K562 treated with DMSO at 1 percent for 4 hours (cell line): ENCODE data around the gene GLI1. TPM values are rescaled to one million over a fixed set of nuclear protein-coding genes. Genes with fewer than 3 reads are reported as not detected.

Source experiments
- total RNA-seq: library from RNA; unstranded; fragments of 300-600 nt; gene quantifications from 2 replicates; pipeline ENCODE4 v1.2.3, GENCODE V29; 2022; ENCODE audit not compliant: insufficient read depth

GLI1 gene
- 2.6 and 3.5 TPM in 2 replicates for total RNA-seq

DNA sequence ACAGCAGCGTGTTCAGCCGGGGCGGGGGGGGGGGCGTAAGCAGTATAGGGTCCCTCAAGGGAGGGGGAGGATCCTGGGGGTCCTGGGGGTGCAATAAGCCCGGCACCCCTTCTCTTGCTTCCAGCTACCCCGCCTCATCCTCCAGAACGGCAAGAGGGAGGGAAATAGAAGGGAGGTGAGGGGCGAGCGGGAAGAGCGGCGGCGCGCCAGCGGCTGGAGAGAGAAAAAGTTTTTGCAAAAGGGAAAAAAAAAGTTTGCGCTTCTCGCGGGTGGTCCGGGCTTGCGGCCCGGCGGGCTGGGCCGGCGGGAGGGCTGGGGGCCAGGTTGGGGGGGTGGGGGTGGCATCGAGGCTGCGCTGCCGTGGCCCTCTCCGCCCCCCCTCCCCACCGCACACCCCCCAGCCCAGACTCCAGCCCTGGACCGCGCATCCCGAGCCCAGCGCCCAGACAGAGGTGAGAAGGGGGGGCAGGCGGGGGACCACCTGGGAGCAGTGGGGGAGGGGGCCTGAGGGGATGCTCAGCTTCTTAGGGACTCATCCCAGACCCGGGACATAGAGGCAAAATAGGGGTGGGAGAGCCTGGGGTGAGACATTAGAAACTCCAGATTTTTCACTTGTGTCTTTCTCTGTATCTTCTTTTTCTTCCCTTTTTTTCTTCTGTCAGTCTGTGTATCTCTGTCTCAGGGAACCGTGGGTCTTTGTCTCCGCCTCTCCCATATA, at the start of gene GLI1:
Gene GLI1, plus strand, starts transcription at position 36 of the 718 bp plus-strand sequence. CDS start 3,907 bp downstream, outside the sequence.

DNA sequence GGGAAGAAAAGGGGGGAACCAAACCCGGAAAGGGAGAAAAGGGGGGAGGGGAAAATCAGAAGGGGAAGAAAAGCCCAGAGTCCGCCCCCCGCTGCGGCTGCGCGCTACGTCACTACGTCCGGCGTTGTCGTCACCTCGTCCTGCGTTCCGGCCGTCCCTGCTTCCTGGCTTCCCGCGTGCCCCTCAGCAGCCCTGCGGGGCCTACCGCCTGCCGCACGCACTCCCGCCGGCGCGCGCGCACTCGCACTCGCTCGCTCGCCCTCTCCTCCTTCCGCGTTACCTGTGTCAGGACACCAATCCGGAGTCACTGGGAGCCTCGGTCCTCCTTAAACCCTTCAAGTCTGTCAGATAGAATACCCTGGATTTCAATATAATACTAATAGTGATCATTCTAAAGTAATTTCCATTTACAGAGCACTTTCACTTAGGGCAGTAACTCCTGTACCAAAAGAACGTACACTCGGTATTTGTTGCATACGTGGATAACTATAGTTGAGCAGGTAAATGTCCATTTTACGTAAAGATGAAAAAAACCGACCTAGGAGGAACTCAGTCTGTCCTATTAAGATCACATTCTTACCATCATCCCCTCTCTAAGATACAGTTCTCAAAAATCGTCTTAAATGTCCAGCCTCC, 28.5 kb upstream of the GLI1 start, which contains the start of gene R3HDM2:
Gene R3HDM2, minus strand, starts transcription at position 113 of the 636 bp plus-strand sequence. CDS start 120,615 bp downstream, outside the sequence.

DNA sequence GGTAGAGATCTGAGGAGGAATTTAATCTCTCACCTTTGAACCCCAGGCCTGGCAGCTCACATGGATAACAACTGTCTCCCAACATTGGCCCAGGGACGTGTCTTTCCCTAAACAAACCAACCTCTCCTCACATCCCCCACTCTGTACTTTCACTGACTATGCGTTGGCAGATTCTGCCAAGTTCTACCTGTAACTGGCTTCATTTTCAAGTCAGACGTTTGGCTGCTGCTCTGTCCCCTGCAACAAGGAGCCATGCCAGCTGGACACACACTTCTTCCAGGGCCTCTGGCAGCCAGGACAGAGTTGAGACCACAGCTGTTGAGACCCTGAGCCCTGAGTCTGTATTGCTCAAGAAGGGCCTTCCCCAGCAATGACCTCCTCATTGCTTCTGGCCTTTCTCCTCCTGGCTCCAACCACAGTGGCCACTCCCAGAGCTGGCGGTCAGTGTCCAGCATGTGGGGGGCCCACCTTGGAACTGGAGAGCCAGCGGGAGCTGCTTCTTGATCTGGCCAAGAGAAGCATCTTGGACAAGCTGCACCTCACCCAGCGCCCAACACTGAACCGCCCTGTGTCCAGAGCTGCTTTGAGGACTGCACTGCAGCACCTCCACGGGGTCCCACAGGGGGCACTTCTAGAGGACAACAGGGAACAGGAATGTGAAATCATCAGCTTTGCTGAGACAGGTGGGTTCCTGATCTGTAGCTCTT, 24.9 kb upstream of the GLI1 start, which contains the start of gene INHBC:
Gene INHBC, plus strand, starts transcription at position 268 of the 707 bp plus-strand sequence. Its CDS starts 103 bp downstream, at position 371.

DNA sequence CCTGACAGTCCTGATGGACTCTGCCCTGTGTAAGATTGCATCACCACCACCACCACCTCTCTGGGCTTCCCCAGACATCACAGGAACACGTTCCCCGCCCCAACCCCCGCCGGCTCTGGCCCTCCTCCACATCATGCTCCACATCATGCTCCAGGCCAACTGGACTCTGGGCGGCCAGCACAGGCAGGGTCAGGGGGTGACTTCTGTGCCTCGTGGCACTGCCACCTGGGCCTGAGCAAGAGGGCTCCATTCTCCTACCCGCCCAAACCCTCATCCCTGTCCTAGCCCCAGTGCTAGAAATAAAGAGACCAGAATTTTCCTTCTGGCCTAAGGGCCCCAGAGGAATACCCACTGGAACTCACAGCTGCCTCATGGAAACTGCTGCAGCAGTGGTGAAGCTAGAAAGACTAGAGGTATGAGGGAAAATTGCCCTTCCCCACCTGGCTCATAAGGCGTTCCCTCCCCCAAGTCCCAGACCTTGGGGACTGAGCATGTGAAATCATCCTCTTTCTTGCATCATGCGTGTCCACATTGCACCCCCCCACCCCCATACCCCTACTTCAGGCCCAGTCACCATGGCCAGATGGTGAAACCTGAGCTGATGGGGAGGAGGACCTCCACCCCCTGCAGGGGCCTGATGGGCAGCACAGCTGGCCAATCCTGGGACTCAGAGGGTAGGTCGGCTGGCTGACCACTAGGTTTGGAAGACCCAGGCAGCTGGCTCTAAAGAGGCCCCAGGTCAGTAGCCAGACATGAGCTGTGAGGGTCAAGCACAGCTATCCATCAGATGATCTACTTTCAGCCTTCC, 4.8 kb upstream of the GLI1 start, which contains the start of gene INHBE:
Gene INHBE, plus strand, starts transcription at position 742 of the 808 bp plus-strand sequence. CDS start 230 bp downstream, outside the sequence.

DNA sequence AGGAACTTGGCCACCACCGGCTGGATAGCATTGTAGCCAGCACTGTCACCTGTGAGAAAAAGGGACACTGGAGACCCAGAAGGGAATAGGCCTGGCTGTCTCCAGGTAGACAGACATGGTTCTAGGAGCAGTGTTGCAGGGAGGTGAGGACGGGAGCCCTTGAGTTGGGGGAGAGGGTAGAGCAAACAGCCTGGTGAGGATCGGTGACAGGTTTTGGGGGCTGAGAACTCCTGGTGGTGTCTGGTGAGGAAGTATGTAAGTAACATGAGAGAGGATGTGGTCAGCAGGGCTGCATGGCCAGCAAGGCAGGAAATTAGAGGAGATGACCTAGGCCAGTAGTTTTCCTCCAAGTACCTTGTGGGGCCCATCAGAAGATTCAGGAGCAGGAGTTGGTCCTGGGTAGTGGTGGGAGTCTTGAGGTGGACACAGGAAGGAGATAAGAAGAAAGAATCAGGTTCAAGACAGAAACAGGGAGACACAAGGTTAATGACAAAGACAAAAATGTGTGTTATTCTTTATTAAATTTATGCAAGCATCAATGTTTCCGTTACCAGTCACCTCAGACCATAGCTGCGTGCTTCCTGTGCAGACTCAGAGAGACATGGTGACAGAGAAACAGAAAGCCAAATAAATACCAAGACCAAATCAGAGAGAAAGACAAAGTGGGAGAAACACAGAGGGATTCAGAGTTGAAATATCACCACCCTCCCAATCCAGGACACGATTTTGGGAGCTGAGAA, 20.0 kb downstream of the GLI1 start, which contains the start of gene ARHGAP9:
Gene ARHGAP9, minus strand, starts transcription at position 491 of the 740 bp plus-strand sequence. Its CDS starts 460 bp downstream, at position 31.

DNA sequence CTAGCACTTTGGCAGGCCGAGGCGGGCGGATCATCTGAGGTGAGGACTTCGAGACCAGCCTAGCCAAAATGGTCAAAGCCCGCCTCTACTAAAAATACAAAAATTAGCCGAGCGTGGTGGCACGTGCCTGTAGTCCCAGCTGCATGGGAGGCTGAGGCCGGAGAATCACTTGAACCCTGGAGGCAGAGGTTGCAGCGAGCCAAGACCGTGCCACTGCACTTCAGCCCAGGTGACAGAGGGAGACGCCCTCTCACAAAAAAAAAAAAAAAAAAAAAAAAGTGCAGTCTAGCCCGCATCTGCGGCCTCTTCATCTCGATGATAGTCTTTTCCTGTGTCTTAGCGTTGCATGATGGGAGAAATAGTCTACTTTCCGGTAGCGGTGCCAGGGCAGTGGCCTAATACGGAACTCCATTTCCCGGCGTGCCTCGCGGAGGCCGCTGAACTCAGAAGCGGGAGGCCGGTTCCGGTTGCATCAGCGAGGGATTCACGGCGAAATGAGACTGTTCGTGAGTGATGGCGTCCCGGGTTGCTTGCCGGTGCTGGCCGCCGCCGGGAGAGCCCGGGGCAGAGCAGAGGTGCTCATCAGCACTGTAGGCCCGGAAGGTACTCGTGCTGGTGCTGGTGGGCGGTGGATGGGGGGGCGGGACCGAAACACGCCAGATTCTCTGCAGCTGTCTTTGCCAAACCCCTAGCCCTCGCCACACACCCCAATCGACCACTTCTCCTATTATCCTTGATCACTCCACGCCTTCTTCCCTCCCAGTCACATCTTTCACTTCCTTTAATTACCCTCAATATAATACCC, 28.2 kb downstream of the GLI1 start, which contains the start of gene MARS1:
Gene MARS1, plus strand, starts transcription at position 472 of the 805 bp plus-strand sequence. Its CDS starts 23 bp downstream, at position 495.

DNA sequence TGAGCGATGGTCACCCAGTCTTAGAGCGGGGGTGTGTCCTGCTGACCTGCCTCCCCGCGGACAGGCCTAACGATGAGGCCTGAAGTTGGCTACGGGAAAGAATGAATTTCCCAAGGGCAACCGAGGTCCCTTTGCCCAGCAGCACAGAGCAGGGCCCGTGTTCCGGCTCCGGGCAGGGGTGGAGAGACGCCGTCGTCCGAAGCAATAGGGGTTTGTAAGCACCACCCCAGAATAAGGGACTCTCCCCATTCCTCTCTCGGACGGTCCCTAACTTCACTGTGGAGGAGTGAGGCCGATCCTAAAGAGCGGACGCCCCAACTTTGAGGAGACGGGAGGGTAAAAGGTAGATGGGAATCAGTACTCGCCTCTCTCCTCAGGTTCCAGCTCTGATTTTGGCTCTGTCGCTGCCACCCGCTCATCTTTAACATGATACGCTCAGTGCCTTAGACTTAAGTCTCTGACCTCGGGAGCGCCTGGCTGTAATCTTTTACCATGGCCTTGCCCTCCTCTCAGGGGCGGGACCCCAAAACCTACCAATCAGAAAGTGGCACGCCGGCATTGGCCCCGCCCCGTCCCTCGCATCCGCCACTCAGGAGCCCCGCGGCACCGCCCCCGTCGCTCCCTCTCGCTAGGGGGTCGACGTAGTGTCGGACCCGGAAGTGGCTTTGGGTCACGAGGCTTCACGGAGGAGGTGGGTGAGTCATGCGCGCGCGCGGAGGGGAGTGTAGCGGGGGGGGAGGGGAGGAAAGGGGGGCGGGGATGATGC, 60.7 kb downstream of the GLI1 start, which contains the start of gene DDIT3:
Gene DDIT3, minus strand, starts transcription at position 462 of the 766 bp plus-strand sequence. CDS start 3,108 bp downstream, outside the sequence.

Other genes with a start within 250 kb of the GLI1 start
- gene NXPH4, start 243.0 kb upstream of the GLI1 start, total RNA-seq, result 6.5 and 7.2 TPM in 2 replicates
- 643 and 739 TPM in 2 replicates for gene SHMT2, start 230.1 kb upstream of the GLI1 start, total RNA-seq
- 6.3 and 7.1 TPM in 2 replicates for gene STAC3, start 208.6 kb upstream of the GLI1 start, total RNA-seq
- 15.5 and 21.6 TPM in 2 replicates for gene R3HDM2, start 28.7 kb upstream of the GLI1 start, total RNA-seq
- 0.31 TPM in 1 of 2 replicates, not detected in the other for gene INHBC, start 25.0 kb upstream of the GLI1 start, total RNA-seq
- 49.4 and 57.7 TPM in 2 replicates for gene INHBE, start 4.5 kb upstream of the GLI1 start, total RNA-seq
- 14.0 and 18.3 TPM in 2 replicates for gene ARHGAP9, start 20.1 kb downstream of the GLI1 start, total RNA-seq
- gene MARS1, start 28.3 kb downstream of the GLI1 start, total RNA-seq, result 487 and 490 TPM in 2 replicates
- 140 and 191 TPM in 2 replicates for gene DDIT3, start 60.7 kb downstream of the GLI1 start, total RNA-seq
- 15.6 and 20.0 TPM in 2 replicates for gene MBD6, start 63.0 kb downstream of the GLI1 start, total RNA-seq
- 189 and 190 TPM in 2 replicates for gene DCTN2, start 87.4 kb downstream of the GLI1 start, total RNA-seq
- 9.7 and 11.8 TPM in 2 replicates for gene KIF5A, start 90.3 kb downstream of the GLI1 start, total RNA-seq
- 27.5 and 31.0 TPM in 2 replicates for gene PIP4K2C, start 131.4 kb downstream of the GLI1 start, total RNA-seq
- 0.25 TPM in 1 of 2 replicates, not detected in the other for gene DTX3, start 145.0 kb downstream of the GLI1 start, total RNA-seq
- 12.1 and 14.9 TPM in 2 replicates for gene ARHGEF25, start 151.7 kb downstream of the GLI1 start, total RNA-seq
- gene B4GALNT1, start 173.4 kb downstream of the GLI1 start, total RNA-seq, result 21.1 and 36.0 TPM in 2 replicates
- gene OS9, start 234.3 kb downstream of the GLI1 start, total RNA-seq, result 210 and 229 TPM in 2 replicates